HCT116 (cell line): ENCODE results near the gene MYBPC2.

Experiments used
- EZH2phosphoT487 ChIP-seq: fragments of 200-600 bp; IDR thresholded peaks from 2 replicates; pipeline ENCODE4 v1.6.1; 2018; ENCODE audit warnings: antibody characterized with exemption, borderline replicate concordance
- ZNF274 ChIP-seq: fragments of 200-500 bp; sonication (Bioruptor generic); IDR thresholded peaks from 2 replicates; pipeline ENCODE4 v1.6.1; 2014; ENCODE audit warnings: mild to moderate bottlenecking, low read depth, low read length, inconsistent platforms

DNA sequence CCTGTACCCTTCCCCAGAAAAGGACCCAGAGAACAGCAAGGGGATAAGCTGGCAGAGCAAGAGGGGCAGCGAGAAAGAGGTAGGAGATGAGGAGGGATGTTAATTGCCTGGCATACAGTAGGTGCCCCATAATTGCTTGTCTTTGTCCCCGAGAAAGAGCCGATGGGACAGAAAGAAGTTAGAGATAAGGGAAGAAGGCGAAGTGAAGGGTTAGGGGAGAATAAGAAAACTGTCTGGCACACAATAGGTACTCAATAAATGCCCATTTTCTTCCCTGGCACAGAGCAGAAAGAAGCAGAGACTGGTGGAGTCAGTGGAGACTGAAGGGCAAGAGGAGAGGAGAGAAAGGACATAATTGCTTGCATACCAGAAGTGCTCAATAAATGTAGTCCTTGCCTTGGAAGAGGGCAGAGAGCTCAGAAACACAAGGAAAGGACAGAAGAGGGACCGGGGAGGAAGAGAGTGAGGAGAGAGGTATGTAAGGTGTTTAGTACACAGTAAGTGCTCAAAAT, 62.4 kb downstream of the MYBPC2 start:
- TF ChIP-seq ZNF274 (no peak), EZH2phosphoT487 (no peak)
